SU-DHL-6 (cell line): ENCODE results near the gene ACSL3.

Experiments used
- CTCF ChIP-seq: fragments of 200-600 bp; sonication (generic); IDR thresholded peaks from one replicate; pipeline ENCODE4 v1.5.1; 2017; ENCODE audit warnings: antibody characterized with exemption, mild to moderate bottlenecking, low read length, moderate library complexity; ENCODE audit not compliant: insufficient read depth, poor library complexity, severe bottlenecking
- EZH2phosphoT487 ChIP-seq: fragments of 200-600 bp; sonication (generic), shearing (Covaris generic); conservative IDR thresholded peaks from 2 replicates; pipeline ENCODE4 v1.6.1; 2018; ENCODE audit warnings: mild to moderate bottlenecking, antibody characterized with exemption, low read length, moderate library complexity, mixed read lengths

GRCh38 chr2:222955008-222955407, 94.2 kb downstream of the ACSL3 start:
- no peak for TF ChIP-seq CTCF
- no peak for TF ChIP-seq EZH2phosphoT487
